ENCODE results near the gene MEGF11. TPM values are rescaled to one million over a fixed set of nuclear protein-coding genes. Genes with fewer than 3 reads are reported as not detected.

The MEGF11 gene
- total RNA-seq, 2 experiments from 2014 or later, result 3.3 to 6.8 TPM

- H3K27ac ChIP-seq (ENCODE audit: low read depth, low read length, poor library complexity, severe bottlenecking), result no peak overlapping the region
- H3K79me2 ChIP-seq (ENCODE audit: insufficient read depth, low read depth, low read length), result no peaks in the 10 kb centered on the region; the same call in 1 of the 2 replicates
- peaks cover 84% of the 10 kb centered on the region for H3K36me3 ChIP-seq (ENCODE audit: insufficient read depth, low read length)
- no peaks in the 10 kb centered on the region for H4K20me1 ChIP-seq (ENCODE audit: insufficient read depth, low read length)
- BruUV-seq (replicated peaks), result TSS peak; percentile 31
- no peaks in the 10 kb centered on the region for H3K9me2 ChIP-seq (ENCODE audit: insufficient read depth, low read length)
- TF ChIP-seq CTCF (conservative IDR thresholded peaks at IDR 0.05; ENCODE audit: low read length) (no peak), EZH2phosphoT487 (IDR thresholded peaks at IDR 0.05; ENCODE audit: borderline replicate concordance, low read depth, low read length) (no peak)
- ChIA-PET POLR2A (no interaction called here), CTCF (ENCODE audit: unreplicated experiment) (no interaction called here)
- H3K9me3 ChIP-seq (ENCODE audit: low read length), result no peaks in the 10 kb centered on the region
- H3K4me3 ChIP-seq (ENCODE audit: low read depth, low read length, poor library complexity, severe bottlenecking), result no peak overlapping the region
- no peak overlapping the region for H2AFZ ChIP-seq (ENCODE audit: low read length)
- intact Hi-C loops (cut with micrococcal nuclease; ENCODE audit: unreplicated experiment), result no loop called here
- no peak for DNase-seq (ENCODE audit: low spot score)
- no peak overlapping the region for H3K4me2 ChIP-seq (ENCODE audit: low read length)
- H3K4me1 ChIP-seq (ENCODE audit: insufficient read depth, low read length, poor library complexity, severe bottlenecking), result peaks cover 4% of the 10 kb centered on the region
Observed at GRCh38 chr15:65888981-65889380, 364.6 kb downstream of the MEGF11 start.

- Histone ChIP-seq H3K27ac (ENCODE audit: low read depth, low read length, poor library complexity, severe bottlenecking) (no peak overlapping the region), H3K9me2 (ENCODE audit: insufficient read depth, low read length) (no peaks in the 10 kb centered on the region), H4K20me1 (ENCODE audit: insufficient read depth, low read length) (no peaks in the 10 kb centered on the region), H3K79me2 (ENCODE audit: insufficient read depth, low read depth, low read length) (peaks cover 6% of the 10 kb centered on the region; the same call in 1 of the 2 replicates), H3K4me1 (ENCODE audit: insufficient read depth, low read length, poor library complexity, severe bottlenecking) (peaks cover 9% of the 10 kb centered on the region), H3K4me2 (ENCODE audit: low read length) (no peak overlapping the region), H3K9me3 (ENCODE audit: low read length) (no peaks in the 10 kb centered on the region), H3K4me3 (ENCODE audit: low read depth, low read length, poor library complexity, severe bottlenecking) (no peak overlapping the region), H2AFZ (ENCODE audit: low read length) (no peak overlapping the region), H3K36me3 (ENCODE audit: insufficient read depth, low read length) (peaks cover 92% of the 10 kb centered on the region)
- ChIA-PET CTCF (ENCODE audit: unreplicated experiment) (interaction anchor here (0.8 kb wide), 1 partner anchor 9 kb away, joined by 3 read pairs; no protein-coding TSS in a partner anchor), POLR2A (no interaction called here)
- TF ChIP-seq EZH2phosphoT487 (IDR thresholded peaks at IDR 0.05; ENCODE audit: borderline replicate concordance, low read depth, low read length) (no peak), CTCF (conservative IDR thresholded peaks at IDR 0.05; ENCODE audit: low read length) (no peak)
- no TSS peak for BruUV-seq (replicated peaks)
- intact Hi-C loops (cut with micrococcal nuclease; ENCODE audit: unreplicated experiment), result no loop called here
- DNase-seq (ENCODE audit: low spot score), result no peak
Observed at GRCh38 chr15:65887565-65887964, 366.0 kb downstream of the MEGF11 start.

- DNase-seq (ENCODE audit: low spot score), result no peak
- intact Hi-C loops (cut with micrococcal nuclease; ENCODE audit: unreplicated experiment), result no loop called here
- Histone ChIP-seq H3K9me3 (ENCODE audit: low read length) (no peaks in the 10 kb centered on the region), H3K4me2 (ENCODE audit: low read length) (no peak overlapping the region), H3K27ac (ENCODE audit: low read depth, low read length, poor library complexity, severe bottlenecking) (no peak overlapping the region), H3K4me3 (ENCODE audit: low read depth, low read length, poor library complexity, severe bottlenecking) (no peak overlapping the region), H3K9me2 (ENCODE audit: insufficient read depth, low read length) (no peaks in the 10 kb centered on the region), H3K79me2 (ENCODE audit: insufficient read depth, low read depth, low read length) (peaks cover 6% of the 10 kb centered on the region; the same call in 1 of the 2 replicates), H3K4me1 (ENCODE audit: insufficient read depth, low read length, poor library complexity, severe bottlenecking) (peaks cover 20% of the 10 kb centered on the region), H4K20me1 (ENCODE audit: insufficient read depth, low read length) (no peaks in the 10 kb centered on the region), H2AFZ (ENCODE audit: low read length) (no peak overlapping the region), H3K36me3 (ENCODE audit: insufficient read depth, low read length) (peaks cover 96% of the 10 kb centered on the region)
- ChIA-PET CTCF (ENCODE audit: unreplicated experiment) (no interaction called here), POLR2A (no interaction called here)
- BruUV-seq (replicated peaks), result no TSS peak
- TF ChIP-seq EZH2phosphoT487 (IDR thresholded peaks at IDR 0.05; ENCODE audit: borderline replicate concordance, low read depth, low read length) (no peak), CTCF (conservative IDR thresholded peaks at IDR 0.05; ENCODE audit: low read length) (no peak)
Observed at GRCh38 chr15:65885668-65886218, 367.8 kb downstream of the MEGF11 start.
